TTC549 (cell line): ENCODE results near the gene MAK.
"Not testable (repeated sequence)": the region's sequence is repeated elsewhere in the genome, so short reads cannot be mapped to it uniquely, and the experiment has no call there.

Source experiments
- FAIRE-seq: peaks from 2 replicates; lab custom pipeline; 2012; peaks lifted over from hg19 to GRCh38; lab: Jason Lieb, UNC

Gene MAK

GRCh38 chr6:10778230-10778629 is 60.1 kb downstream of the MAK start:
- no peak for FAIRE-seq

GRCh38 chr6:10771371-10771894 is 66.9 kb downstream of the MAK start:
- FAIRE-seq = no peak

- no peak for FAIRE-seq
Observed at GRCh38 chr6:10769419-10769818, 68.9 kb downstream of the MAK start.

- no peak for FAIRE-seq
Observed at GRCh38 chr6:10763006-10763405, 75.3 kb downstream of the MAK start.

GRCh38 chr6:10759884-10760329 is 78.4 kb downstream of the MAK start:
- no peak for FAIRE-seq

GRCh38 chr6:10759312-10759839 is 79.0 kb downstream of the MAK start:
- no peak for FAIRE-seq

GRCh38 chr6:10756085-10756484 is 82.3 kb downstream of the MAK start:
- FAIRE-seq = no peak

- not testable (repeated sequence) for FAIRE-seq
Observed at GRCh38 chr6:10751757-10752156, 86.6 kb downstream of the MAK start.

- not testable (repeated sequence) for FAIRE-seq
Observed at GRCh38 chr6:10750568-10750967, 87.8 kb downstream of the MAK start.

GRCh38 chr6:10749734-10750133 is 88.6 kb downstream of the MAK start:
- no peak for FAIRE-seq

GRCh38 chr6:10747251-10747972 is 90.9 kb downstream of the MAK start, which contains the start of gene TMEM14B:
Gene TMEM14B, plus strand, starts transcription at chr6:10747805. Its CDS starts 1,441 bp downstream, at chr6:10749246.
- no peak for FAIRE-seq

GRCh38 chr6:10746915-10747250 is 91.5 kb downstream of the MAK start:
- FAIRE-seq = no peak

- no peak for FAIRE-seq
Observed at GRCh38 chr6:10745116-10745515, 93.2 kb downstream of the MAK start.

- FAIRE-seq = no peak
Observed at GRCh38 chr6:10743515-10743914, 94.8 kb downstream of the MAK start.

GRCh38 chr6:10742251-10742650 is 96.1 kb downstream of the MAK start:
- no peak for FAIRE-seq

- not testable (repeated sequence) for FAIRE-seq
Observed at GRCh38 chr6:10741643-10742042, 96.7 kb downstream of the MAK start.

GRCh38 chr6:10740061-10740460 is 98.3 kb downstream of the MAK start:
- no peak for FAIRE-seq

GRCh38 chr6:10736731-10737130 is 101.6 kb downstream of the MAK start:
- no peak for FAIRE-seq

GRCh38 chr6:10733863-10734262 is 104.5 kb downstream of the MAK start:
- FAIRE-seq = no peak

GRCh38 chr6:10733151-10733715 is 105.1 kb downstream of the MAK start:
- FAIRE-seq = no peak

GRCh38 chr6:10730254-10730653 is 108.1 kb downstream of the MAK start:
- FAIRE-seq = no peak

GRCh38 chr6:10725716-10726115 is 112.6 kb downstream of the MAK start:
- no peak for FAIRE-seq

- FAIRE-seq = no peak
Observed at GRCh38 chr6:10725044-10725443, 113.3 kb downstream of the MAK start.

- no peak for FAIRE-seq
Observed at GRCh38 chr6:10723567-10723881, 114.8 kb downstream of the MAK start.
